Head of caudate nucleus (tissue), 42 donors: ENCODE measurements around the gene ADGRG7.

ENCODE experiments used
- DNase-seq, 42 donors: peaks; one replicate each; pipeline versions ENCODE4 v3.0.0 to v3.0.0-alpha.2; 2020 to 2021; ENCODE audit warnings: mixed read lengths in 7 of 42
- intact Hi-C: fragments of 100-400 bp; cut with DNase I; formaldehyde crosslinking; loops from one replicate; pipeline ENCODE4 v1.15.0; 2022

The ADGRG7 gene

DNA sequence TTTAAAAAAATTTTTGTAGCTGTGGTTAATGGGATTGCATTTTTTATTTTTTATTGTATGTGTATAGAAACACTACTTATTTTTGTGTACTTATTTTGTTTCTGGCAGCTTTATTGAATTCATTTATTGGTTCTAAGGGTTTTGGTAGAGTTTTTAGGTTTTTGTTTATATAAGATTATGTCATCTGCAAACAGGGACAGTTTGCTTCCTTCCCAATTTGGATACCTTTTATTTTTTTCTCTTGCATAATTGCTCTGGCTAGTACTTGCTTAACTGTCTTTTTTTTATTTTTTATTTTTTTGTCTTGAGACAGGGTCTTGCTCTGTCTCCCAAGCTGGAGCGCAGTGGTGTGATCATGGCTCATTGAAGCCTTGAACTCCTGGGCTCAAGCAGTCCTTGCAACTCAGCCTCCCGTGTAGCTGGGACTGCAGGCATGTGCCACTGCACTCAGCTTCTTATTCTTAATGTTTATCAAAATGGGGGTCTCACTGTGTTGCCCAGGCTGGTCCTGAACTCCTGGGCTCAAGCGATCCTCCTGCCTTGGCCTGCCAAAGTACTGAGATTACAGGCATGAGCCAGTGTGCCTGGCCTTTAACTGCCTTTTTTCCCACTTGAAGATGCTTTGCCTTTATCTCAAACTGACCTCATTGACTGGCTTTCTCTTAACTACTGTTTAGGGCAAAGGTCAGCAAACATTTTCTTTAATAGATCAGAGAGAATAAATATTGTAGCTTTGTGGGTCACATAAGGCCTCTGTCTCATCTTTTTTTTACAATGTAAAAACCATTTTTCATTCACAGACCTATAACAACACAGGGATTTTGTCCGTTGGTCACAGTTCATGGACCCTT is 108.5 kb downstream of the ADGRG7 start:
- no peak for DNase-seq
- intact Hi-C loops: no loop called here

DNA sequence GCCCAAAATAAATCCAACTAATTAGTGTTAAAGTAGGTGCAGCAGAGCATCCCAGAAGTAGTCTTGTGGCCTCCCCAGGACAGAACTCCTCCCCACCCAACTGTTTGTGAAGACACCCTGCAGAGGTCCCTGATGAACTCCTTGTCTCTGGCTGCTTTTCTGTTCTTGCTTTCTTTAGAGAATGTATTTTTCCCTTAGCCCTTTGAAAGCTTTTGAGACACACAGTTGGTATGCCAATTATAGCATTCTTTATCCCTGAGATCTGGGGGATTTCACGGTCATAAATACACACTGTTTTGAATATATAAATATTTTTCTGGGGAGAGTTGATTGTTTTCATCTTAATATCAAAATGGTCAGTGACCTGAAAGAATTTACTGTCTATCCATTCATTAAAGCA is 109.7 kb downstream of the ADGRG7 start:
- intact Hi-C loops: no loop called here
- DNase-seq: no peak

DNA sequence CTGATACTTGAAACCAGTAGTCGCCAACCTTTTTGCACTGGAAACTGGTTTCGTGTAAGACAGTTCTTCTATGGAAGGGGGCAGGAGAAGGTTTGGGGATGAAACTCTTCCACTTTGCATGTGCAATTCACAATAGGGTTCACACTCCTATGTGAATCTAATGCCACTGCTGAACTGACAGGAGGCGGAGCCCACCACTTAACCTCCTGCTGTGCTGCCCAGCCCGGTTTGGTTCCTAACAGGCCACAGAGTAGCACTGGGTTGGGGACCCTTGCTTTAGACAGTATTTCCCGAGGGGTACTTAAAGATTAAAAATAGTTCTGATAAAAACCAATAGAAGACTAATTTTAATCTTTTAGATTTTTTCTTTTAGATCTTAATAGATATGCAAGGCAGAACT is 111.0 kb downstream of the ADGRG7 start:
- intact Hi-C loops: no loop called here
- no peak for DNase-seq

DNA sequence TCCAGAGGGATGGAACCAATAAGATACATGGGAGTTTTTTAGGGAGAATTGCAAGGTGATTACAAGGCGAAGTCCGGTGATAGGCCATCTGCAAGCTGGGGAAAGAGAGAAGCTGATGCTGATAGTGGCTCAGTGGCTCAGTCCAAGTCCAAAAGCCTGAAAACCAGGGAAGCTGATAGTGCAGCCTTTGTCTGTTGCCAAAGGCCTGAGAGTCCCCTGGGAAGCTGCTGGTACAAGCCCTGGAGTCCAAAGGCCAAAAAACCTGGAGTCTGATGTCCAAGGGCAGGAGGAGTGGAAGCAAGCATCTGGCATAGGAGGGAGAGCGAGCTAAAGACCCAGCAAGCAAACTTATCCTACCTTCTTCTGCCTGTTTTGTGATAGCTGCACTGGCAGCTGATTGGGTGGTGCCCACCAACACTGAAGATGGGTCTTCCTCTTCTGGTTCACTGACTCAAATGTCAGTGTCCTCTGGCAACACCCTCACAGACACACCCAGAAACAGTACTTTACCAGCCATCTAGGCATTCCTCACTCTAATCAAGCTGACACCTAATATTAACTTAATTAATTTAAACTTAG is 116.6 kb downstream of the ADGRG7 start:
- intact Hi-C loops: no loop called here
- DNase-seq: no peak

DNA sequence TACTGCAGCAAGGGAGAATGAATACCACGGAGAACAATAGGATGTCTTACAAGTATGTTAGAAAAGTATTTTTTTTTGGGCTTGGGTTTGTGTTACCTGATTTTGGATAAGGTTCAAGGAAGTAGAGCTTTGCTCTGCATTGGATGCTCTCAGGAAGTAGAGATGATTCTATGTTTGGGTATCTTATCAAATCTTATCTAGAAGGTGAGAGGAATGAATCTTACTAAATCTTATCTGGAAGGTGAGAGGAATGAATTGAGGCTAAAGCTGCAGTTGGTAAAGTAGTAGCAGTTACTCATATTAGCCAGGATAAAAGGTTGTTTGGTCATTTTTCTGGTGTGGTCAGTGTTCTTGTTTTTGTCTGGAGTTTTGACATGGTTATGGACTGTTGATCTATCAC is 117.3 kb downstream of the ADGRG7 start:
- DNase-seq: no peak
- intact Hi-C loops: no loop called here

DNA sequence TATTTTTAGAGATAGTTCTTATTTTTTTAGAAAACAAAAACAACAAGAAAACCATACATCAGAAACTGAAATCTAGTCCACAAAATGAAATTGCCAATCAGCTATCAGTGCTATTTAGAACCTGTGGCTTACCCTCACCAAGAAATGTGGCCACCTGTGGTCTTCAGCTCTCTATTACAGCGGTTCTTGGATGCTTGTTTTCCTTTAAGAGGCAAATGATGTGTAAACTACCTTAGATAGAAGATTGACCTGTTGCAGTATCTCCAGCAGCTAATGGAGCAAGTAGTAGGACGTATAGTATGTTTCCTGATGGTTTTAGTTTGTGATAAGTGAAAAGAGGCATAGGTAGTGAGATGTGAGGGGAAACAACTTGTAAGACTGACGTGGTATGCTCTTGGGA is 121.1 kb downstream of the ADGRG7 start:
- intact Hi-C loops: no loop called here
- no peak for DNase-seq

DNA sequence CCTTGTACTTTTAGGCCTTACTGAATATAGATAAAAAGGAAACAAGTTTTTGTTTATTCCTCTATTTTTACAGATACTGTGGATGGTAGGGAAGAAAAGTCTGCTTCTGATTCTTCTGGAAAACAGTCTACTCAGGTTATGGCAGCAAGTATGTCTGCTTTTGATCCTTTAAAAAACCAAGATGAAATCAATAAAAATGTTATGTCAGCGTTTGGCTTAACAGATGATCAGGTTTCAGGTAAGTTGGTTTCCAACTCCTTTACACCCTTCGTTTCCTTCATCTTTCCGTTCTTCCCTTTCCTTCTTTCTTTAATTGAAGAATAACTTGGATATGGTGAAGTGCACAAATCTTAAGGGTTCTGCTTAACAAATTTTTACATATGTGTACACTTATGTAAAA is 123.0 kb downstream of the ADGRG7 start:
- DNase-seq: no peak

DNA sequence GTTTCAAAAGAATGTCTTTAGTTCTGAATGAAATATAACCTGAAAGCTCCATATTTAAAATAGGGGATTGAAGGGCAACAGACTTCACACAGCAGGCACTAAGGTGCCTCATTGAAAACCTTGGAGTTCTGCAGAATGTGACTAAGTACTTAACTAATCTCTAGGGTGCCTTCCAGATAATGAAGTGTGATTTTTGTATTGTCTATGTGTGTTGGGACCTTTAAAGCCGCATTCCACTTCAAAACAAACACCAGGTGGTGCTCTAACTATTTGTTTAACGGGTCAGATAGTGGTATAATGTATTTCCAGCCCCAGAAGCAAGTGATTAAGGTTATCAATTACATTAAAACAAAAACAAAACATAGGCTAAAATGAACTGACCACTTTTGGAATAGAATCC is 127.9 kb downstream of the ADGRG7 start:
- intact Hi-C loops: no loop called here
- DNase-seq: peak in 1 of 42 donors; percentile 14

More for the DNA sequence above, 123.0 kb downstream of the ADGRG7 start:
- intact Hi-C loops: no loop called here

DNA sequence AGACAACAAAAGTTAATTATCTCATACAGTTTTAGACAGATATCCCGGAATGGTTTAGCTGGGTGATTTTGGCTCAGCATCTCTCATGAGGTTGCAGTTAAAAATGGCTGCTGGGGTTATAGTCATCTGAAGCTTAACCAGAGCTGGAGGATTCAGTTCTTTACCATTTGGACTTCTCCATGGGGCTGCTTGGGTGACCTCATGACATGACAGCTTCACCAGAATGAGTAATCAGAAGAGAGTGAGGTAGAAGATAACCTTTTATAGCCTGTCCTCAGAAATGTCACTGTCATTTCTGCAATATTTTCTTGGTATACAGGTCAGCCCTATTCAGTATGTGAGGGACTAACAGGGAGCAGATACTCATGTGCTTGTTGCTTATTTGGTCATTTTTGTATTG is 130.8 kb downstream of the ADGRG7 start:
- intact Hi-C loops: no loop called here
- DNase-seq: no peak

DNA sequence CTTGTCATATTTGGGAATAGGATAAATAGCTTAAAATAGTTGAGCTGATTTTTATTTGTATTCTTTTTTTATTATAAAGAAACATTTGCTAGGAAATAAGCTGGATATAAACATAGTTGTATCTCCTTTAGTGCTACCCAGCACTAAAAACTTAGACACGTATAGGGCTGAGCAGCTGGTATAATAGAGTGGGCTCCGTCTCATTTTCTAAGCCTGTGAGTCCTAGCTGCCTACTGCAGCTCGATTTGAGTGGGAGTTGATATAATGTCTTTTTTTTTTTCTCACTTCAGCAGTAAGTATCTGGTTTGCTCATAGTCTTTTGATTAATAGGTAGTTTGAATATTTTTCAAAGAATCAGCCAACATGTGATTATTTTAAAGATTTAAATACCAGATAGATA is 134.1 kb downstream of the ADGRG7 start:
- intact Hi-C loops: no loop called here
- peak in 6 of 42 donors; percentile 10 to 54 (median 32) for DNase-seq

DNA sequence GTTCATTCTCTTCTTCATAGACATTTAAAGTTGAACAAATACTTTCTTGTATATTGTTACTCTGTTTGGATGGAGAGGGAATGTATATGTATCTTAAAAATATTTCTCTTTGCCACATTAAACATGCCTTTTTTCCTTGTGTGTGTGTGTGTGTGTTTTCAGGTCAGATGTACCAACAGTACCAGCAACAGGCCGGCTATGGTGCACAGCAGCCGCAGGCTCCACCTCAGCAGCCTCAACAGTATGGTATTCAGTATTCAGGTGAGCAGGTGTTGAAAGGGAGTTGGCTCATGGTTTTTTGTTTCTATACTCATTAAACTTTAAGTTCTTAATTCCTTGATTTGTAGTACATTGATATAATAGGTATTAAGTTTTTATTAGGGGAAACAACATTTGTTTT is 135.3 kb downstream of the ADGRG7 start:
- no peak for DNase-seq
- intact Hi-C loops: no loop called here
